CD4-positive, alpha-beta T cell (primary cell): ENCODE data around the gene PDE5A. TPM values are rescaled to one million over a fixed set of nuclear protein-coding genes. Genes with fewer than 3 reads are reported as not detected.

Source experiments
- ATAC-seq: fragments of 200-7000 bp; cut with Tn5 transposase; one replicate; pipeline ENCODE4 v1.10.0; 2022; ENCODE audit warnings: mild to moderate bottlenecking; ENCODE audit not compliant: poor library complexity
- CTCF ChIA-PET: fragments of 350-600 bp; sonication (Branson Sonifier 250); formaldehyde crosslinking; loops from one replicate; lab custom pipeline; 2021; ENCODE audit warnings: antibody characterized with exemption, inconsistent platforms; lab: Charles Lee
- POLR2A ChIA-PET: fragments of 350-600 bp; sonication (Branson Sonifier 250); formaldehyde crosslinking; loops from one replicate; lab custom pipeline; 2021; ENCODE audit warnings: antibody characterized with exemption, inconsistent platforms; lab: Charles Lee
- DNase-seq, 14 experiments: peaks; one replicate each; pipeline ENCODE4 v3.0.0-alpha.2; 2013 to 2020; ENCODE audit warnings: mixed read lengths in 2 of 14
- H3K27ac ChIP-seq, 2 donors: one replicate each; pipeline versions ENCODE4 v1.5.1 to v1.7.0; 2013; ENCODE audit warnings: low read length in 2 of 2, low read depth in 1 of 2, mild to moderate bottlenecking in 1 of 2
- H3K27me3 ChIP-seq, 2 experiments: 1 replicate in 1 of 2; 2 replicates in 1 of 2; pipeline versions ENCODE4 v1.6.1 to v1.7.0; 2013; ENCODE audit warnings: low read length in 2 of 2, control low read depth in 1 of 2, mild to moderate bottlenecking in 1 of 2, moderate library complexity in 1 of 2; ENCODE audit not compliant: insufficient read depth in 2 of 2, control insufficient read depth in 1 of 2
- H3K36me3 ChIP-seq: one replicate; pipeline ENCODE4 v1.6.1; 2013; ENCODE audit warnings: low read length, control low read depth; ENCODE audit not compliant: insufficient read depth
- H3K4me1 ChIP-seq: one replicate; pipeline ENCODE4 v1.6.1; 2013; ENCODE audit warnings: low read length, control low read depth; ENCODE audit not compliant: insufficient read depth
- H3K4me3 ChIP-seq: one replicate; pipeline ENCODE4 v1.5.1; 2013; ENCODE audit warnings: mild to moderate bottlenecking, low read length, moderate library complexity
- H3K9me3 ChIP-seq, 2 experiments: 1 replicate in 1 of 2; 2 replicates in 1 of 2; pipeline versions ENCODE4 v1.6.1 to v1.7.0; 2013; ENCODE audit warnings: low read length in 2 of 2, mild to moderate bottlenecking in 2 of 2, control low read depth in 1 of 2, moderate library complexity in 1 of 2; ENCODE audit not compliant: control insufficient read depth in 1 of 2, insufficient read depth in 1 of 2
- H3K27ac Mint-ChIP-seq: one replicate; pipeline ENCODE4 v1.8.0; 2020; ENCODE audit warnings: mixed read lengths
- H3K27me3 Mint-ChIP-seq: one replicate; pipeline ENCODE4 v1.8.0; 2021; ENCODE audit warnings: mixed read lengths
- H3K36me3 Mint-ChIP-seq: one replicate; pipeline ENCODE4 v1.8.0; 2021; ENCODE audit warnings: low read depth, mixed read lengths
- H3K4me1 Mint-ChIP-seq: one replicate; pipeline ENCODE4 v1.8.0; 2021; ENCODE audit warnings: low read depth, mixed read lengths
- H3K4me3 Mint-ChIP-seq: one replicate; pipeline ENCODE4 v1.8.0; 2020; ENCODE audit warnings: mild to moderate bottlenecking, mixed read lengths
- H3K9me3 Mint-ChIP-seq: one replicate; pipeline ENCODE4 v1.8.0; 2020; ENCODE audit warnings: mixed read lengths
- CTCF ChIP-seq: fragments of 200-600 bp; IDR thresholded peaks from one replicate; pipeline ENCODE4 v1.8.0; 2022; ENCODE audit warnings: antibody characterized with exemption, mild to moderate bottlenecking
- intact Hi-C, 2 experiments: fragments of 100-400 bp; cut with DNase I in 1 of 2; cut with micrococcal nuclease in 1 of 2; formaldehyde crosslinking; loops; one replicate each; pipeline versions ENCODE4 v1.15.1 to v1.9.0; 2023 to 2025; cut with DNase I, micrococcal nuclease
- total RNA-seq, 174 experiments: library from RNA in 2 of 174; stranded (reverse) in 2 of 174; gene quantifications; one replicate each; pipeline ENCODE4 v1.2.3 and lab custom pipeline; 2021 to 2026

The PDE5A gene
- total RNA-seq, 2 experiments from 2014 or later = 0.11 to 0.56 TPM

DNA sequence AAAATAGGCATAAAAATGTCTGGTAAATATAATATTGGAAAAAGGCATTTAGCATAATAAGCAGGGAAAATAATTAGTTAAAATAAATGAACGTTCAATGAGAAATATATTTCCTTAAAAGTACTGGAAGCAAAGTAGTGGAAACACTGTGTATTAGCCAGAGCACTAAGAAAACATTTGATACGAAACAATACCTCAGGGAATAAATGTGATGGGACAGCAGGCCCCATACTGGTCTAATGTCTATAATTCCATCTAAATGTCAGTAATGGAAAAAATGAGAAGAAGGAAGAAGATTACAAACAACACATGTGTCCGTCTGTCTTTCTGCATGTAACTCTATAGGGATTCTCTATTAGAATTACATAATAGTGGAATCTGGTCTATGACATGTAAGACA lies 79.0 kb downstream of the PDE5A start:
- no peak for ATAC-seq
- ChIA-PET POLR2A (no interaction called here), CTCF (no interaction called here)
- intact Hi-C loops = no loop called here
- Histone ChIP-seq H3K9me3 (no peaks in the 10 kb centered on the region), H3K27ac (no peak overlapping the region), H3K4me1 (no peaks in the 10 kb centered on the region), H3K27me3 (no peaks in the 10 kb centered on the region), H3K36me3 (no peaks in the 10 kb centered on the region), H3K4me3 (no peak overlapping the region)
- no peaks in the 10 kb centered on the region for H3K27me3 Mint-ChIP-seq
- H3K9me3 Mint-ChIP-seq = no peaks in the 10 kb centered on the region
- H3K4me3 Mint-ChIP-seq = no peak overlapping the region
- no peak overlapping the region for H3K27ac Mint-ChIP-seq
- no peaks in the 10 kb centered on the region for H3K4me1 Mint-ChIP-seq
- DNase-seq = no peak
- peaks cover 30% of the 10 kb centered on the region for H3K36me3 Mint-ChIP-seq
- TF ChIP-seq CTCF = no peak

DNA sequence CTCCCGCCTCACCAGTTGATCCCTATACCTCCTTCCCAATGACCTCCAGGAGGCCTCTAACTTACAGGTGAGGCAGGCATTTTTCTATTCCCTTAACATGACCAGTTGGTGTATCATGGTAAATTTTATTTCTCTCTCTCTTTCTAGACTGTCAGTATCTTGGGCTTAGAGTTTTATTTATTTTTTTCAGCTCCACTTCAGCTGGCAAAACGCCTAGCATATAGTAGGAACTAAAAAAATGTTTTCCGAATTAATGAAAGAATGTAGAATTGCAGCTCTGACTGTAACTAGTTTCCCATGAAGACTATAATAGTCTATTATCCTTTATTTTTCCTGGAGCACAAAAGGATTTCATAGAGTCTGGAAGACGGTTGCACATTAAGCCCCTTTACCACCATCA lies 84.8 kb downstream of the PDE5A start:
- Histone ChIP-seq H3K9me3 (no peaks in the 10 kb centered on the region), H3K4me3 (no peak overlapping the region), H3K36me3 (no peaks in the 10 kb centered on the region), H3K4me1 (no peaks in the 10 kb centered on the region), H3K27ac (no peak overlapping the region), H3K27me3 (no peaks in the 10 kb centered on the region)
- ChIA-PET POLR2A (no interaction called here), CTCF (no interaction called here)
- H3K36me3 Mint-ChIP-seq = peaks cover 19% of the 10 kb centered on the region
- no peaks in the 10 kb centered on the region for H3K9me3 Mint-ChIP-seq
- H3K27ac Mint-ChIP-seq = no peak overlapping the region
- H3K4me3 Mint-ChIP-seq = no peak overlapping the region
- no peak for DNase-seq
- intact Hi-C loops = no loop called here
- no peaks in the 10 kb centered on the region for H3K27me3 Mint-ChIP-seq
- ATAC-seq = no peak
- H3K4me1 Mint-ChIP-seq = no peaks in the 10 kb centered on the region
- no peak for TF ChIP-seq CTCF

GRCh38 chr4:119543187-119543586 lies 85.4 kb downstream of the PDE5A start:
- H3K27ac ChIP-seq = no peak overlapping the region
- no peaks in the 10 kb centered on the region for H3K36me3 ChIP-seq
- no peak for TF ChIP-seq CTCF
- Mint-ChIP-seq H3K27ac (no peak overlapping the region), H3K36me3 (peaks cover 22% of the 10 kb centered on the region), H3K9me3 (no peaks in the 10 kb centered on the region), H3K4me3 (no peak overlapping the region), H3K27me3 (no peaks in the 10 kb centered on the region), H3K4me1 (no peaks in the 10 kb centered on the region)
- ATAC-seq = no peak
- DNase-seq = no peak
- no peaks in the 10 kb centered on the region for H3K9me3 ChIP-seq
- ChIA-PET CTCF (no interaction called here), POLR2A (no interaction called here)
- H3K27me3 ChIP-seq = no peaks in the 10 kb centered on the region
- no peaks in the 10 kb centered on the region for H3K4me1 ChIP-seq
- intact Hi-C loops = no loop called here
- H3K4me3 ChIP-seq = no peak overlapping the region
